GM21825 (cell line): ENCODE measurements around the gene UVRAG.
A peak's percentile ranks its signal among the peaks of the same experiment; 100 is the strongest.

Experiments
- ATAC-seq: cut with Tn5 transposase; IDR thresholded peaks from one replicate; pipeline ENCODE4 v1.9.1; 2021; ENCODE audit warnings: mild to moderate bottlenecking, moderate library complexity; ENCODE audit not compliant: unreplicated experiment

The UVRAG gene

DNA sequence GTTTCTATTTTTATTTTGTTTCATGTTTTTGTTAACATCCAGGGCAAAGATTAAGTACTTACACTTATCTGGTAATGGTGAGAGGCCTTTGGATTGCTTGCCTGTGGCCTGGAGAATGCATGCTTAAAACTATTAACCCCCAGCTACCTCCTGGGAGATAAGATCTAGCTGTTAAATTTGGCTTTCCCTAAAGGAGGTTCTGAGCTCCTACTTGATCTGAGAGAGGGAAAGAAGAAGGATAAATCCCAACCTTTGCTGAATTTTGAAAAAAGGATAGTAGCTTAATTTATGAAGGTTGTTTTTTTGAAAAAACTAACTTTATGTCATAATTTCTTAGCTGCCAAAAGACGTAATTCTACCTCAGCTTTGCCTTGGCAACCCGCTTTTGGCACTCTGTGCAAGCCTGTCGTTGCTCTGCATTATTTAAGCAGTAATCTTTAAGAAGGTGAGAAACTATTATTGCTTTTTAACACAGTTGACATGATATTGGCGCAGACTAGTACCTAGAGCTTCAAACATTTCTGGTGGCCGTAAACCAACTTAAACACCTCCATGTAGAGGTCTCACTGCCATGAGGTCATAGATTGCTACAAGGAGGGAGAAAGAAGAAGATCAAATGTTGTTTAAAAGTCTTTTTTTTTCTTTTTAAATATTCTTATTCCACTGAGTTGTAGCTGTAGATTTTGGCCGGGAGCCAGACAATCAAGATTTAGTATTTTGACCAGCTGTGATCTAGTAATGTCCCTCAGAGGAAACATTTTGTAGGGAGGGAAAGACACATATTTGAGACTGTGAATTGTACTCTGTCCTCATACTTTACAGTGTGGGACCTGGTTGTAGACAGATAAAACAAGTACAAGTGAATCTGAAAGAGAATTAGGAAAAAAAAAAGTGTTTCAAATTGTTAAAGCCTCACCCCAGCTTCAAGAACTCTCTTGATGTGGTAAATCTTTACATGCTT is 316.9 kb downstream of the UVRAG start:
- ATAC-seq = no peak

DNA sequence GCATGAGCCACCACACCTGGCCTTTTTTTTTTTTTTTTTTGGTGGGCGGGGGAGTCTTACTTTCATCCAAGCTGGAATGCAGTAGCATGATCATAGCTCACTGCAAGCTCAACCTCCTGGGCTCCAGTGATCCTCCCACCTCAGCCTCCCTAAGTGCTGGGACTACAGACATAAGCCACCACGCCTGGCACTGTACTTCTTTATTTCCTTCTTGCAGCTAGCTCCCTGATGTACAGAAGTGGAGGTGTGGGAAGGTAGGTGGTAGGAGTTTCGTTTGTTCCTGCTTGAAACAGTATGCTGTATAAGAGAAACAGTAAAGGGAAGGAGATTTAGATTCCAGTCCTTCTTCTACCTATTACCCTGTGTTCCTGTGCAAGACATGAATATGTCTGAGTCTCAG is 319.2 kb downstream of the UVRAG start:
- ATAC-seq = no peak

DNA sequence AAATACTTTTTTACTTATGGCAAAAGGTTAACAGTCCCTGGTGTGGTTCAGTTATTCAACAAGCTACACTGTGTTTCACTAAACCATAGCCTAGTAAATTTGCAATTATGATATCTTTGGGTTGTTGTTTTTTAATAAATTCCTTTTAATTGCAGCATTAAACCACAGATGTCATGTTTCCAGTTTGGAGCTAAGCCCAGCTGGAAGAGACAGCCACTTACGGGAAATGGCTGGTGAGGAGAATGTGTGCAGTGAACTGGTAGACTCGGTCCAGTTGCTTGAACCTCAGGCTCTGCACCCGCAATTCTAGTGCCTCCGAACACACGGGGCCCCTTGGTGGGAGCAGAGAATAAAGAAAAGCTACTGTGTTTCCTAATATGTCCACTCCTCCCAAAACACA is 320.5 kb downstream of the UVRAG start:
- ATAC-seq = no peak

DNA sequence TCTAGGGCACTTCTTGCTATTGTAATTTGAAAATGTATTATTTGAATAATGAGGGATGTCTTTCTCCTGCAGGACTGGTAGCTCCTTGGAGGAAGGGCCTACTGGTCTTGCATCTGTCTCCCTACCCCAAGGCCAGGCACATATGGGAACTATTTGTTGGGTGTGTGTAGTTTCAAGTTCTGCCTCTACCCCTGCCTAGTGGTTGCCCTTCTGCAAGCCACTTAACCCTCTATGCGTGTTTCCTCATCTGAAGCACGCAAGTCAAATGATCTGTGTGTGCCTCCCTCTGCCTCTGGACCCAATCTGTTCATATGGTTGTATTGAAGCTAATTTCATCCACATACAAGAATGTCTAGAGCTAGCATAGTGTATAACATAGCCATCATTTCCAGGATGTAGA is 324.3 kb downstream of the UVRAG start:
- no peak for ATAC-seq

DNA sequence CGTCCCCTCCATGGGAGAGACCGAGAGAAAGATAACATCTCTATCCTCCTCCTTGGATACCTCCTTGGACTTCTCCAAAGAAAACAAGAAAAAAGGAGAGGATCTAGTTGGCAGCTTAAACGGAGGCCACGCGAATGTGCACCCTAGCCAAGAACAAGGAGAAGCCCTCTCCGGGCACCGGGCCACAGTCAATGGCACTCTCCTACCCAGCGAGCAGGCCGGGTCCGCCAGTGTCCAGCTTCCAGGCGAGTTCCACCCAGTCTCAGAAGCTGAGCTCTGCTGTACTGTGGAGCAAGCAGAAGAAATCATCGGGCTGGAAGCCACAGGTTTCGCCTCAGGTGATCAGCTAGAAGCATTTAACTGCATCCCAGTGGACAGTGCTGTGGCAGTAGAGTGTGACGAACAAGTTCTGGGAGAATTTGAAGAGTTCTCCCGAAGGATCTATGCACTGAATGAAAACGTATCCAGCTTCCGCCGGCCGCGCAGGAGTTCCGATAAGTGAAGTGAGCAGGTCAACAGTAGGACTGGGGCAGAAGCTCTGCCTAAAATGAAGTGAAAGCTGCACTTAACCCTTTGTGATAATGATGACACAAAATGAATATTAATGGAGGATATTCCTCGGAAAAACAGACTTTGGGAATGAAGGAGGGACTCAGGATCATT is 326.0 kb downstream of the UVRAG start:
- no peak for ATAC-seq

DNA sequence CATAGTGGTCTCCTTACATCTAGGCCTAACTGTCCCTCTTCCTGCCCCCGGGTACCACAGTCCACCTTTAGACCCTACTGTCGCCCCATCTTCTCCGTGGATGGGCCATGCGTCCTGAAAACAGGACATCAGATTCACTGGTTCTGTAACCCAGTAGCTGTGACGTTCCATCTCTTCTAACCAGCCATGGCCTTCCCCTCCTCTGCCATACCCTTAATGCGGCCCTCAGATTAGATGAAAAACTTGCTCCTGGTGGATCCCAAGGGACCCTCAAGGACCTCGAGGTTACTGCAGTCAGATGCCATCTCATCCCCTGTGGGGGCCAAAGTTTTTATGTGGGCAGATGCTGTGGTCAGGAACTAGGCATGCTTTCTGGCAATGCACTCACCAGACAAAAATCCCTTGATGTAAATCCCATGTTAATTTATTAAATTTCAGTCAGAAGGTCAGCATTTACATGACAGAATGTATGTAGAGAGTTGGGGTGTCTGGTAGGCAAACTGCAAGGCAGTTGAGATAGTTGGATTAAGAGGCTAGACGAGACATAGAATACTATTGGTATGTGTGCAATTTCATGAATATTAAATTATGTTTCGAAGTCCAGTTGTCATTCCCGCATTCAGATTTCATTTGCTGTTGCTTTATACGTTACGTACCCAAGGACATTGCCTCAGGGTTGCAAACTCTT is 327.0 kb downstream of the UVRAG start:
- no peak for ATAC-seq

DNA sequence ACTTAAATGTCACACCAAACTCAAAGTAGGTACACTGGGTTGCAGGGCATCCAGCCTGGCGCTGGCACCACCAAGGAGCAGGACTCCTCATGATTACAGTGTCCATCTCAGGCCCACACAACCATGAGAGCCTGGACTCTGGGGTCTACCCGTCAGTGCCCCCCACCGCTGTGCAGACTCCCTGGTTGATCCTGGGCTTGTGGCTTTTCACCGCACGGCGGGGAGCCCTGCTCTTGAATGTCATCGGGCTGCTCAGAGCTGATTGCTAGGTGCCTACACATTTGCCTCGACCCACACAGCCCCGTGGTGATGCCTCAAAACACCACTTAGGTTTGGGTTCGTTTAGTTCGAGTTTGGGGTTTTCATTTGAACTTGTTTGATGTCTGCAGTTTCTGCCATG is 328.3 kb downstream of the UVRAG start:
- no peak for ATAC-seq

DNA sequence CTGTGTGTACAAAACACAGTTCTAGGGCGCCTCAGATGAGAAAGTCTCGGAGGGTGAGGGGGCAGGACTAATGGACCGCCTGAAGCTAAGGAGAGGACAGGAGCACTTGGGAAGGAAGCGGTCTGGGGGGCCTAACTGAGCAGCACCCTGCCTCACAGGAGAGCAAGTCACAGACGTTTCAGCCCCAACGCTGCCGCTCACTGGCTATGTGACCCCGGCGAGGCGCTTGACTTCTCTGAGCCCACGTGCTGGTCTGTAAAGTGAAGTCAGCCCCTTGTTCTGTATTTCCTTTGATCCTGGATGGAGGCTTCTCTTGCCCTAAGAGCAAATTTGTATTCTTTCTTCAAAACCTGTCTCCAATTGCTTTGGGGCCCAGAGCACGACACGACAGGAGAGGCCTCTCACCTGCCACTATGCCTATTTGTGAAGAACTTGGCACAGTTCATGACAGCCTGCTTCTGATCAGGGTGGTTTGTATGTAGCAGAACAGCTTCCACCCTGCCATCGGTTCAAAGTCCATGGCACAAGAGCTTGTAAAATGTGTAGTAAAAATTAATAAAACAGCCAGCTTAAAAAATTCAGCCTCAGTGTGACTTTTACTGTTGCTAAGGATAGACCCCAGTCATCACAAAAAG is 332.2 kb downstream of the UVRAG start:
- ATAC-seq = no peak

DNA sequence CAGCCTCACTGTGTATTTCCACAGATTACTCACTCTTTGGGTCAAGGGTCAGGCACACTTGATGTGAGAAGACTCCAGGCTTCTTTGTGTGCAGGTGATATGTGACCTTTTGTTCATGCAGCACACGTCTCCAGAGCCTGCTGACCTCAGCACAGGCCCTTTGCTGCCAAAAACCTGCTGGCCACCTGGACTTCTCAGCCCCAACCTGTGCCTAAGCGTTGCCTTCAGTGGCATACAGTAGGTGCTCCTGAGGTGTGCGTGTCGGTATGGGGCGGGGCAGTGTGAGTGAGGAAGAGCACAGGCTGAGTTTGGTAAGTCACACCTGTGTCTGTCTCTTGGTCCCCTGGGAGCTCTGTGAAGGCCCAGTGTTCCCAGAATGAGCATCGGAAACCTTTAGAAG is 333.2 kb downstream of the UVRAG start:
- ATAC-seq = no peak

DNA sequence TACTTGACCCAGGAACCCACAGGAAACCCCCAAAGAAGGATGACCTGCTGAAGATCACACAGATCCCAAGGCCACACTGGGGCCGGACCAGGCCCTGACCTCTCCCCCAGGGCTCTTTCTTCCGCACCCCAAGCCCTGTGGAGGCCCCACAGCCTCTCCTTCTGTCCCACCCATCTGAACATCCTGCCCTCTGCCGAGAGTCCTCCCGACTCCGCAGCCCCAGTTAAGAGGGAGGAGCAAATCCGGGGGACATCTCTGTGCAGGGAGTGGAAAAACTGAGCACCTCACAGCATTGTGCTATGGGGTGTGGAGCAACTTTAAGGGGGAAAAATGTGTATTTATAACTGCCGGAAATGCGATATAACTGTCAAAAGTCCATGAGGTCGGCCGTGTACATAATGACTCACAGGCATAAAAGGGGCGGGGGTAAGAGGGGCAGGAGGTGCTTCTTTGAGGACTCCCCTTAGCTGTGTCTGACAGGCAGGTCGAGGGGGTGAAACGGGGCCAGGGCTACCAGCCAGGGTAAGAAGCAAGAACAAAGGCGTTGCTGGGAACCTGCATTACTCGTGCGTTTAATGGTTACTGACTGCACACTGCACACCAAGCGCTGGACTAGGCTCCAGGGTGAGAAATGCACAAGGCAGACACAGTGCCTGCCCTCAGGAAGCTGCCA is 334.1 kb downstream of the UVRAG start:
- no peak for ATAC-seq

DNA sequence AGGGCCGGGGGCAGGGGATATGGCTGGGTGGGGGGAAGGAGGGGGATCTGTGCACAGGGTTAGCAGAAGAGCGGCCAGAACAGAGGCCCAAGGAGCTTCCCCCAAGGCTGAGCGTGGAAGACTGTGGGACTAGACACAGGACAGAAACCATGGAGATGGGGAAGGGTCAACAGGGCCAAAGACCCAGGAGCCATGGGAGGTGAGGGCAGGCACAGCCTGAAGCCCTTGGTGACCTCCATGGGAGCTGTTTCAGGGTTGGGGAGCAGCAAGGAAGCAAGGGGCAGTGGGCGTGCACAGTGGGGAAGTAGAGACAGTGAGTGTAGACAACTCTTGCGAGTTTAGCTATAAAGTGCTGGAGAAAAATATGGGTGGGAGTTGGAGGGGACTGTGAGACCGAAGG is 334.7 kb downstream of the UVRAG start:
- ATAC-seq = no peak

DNA sequence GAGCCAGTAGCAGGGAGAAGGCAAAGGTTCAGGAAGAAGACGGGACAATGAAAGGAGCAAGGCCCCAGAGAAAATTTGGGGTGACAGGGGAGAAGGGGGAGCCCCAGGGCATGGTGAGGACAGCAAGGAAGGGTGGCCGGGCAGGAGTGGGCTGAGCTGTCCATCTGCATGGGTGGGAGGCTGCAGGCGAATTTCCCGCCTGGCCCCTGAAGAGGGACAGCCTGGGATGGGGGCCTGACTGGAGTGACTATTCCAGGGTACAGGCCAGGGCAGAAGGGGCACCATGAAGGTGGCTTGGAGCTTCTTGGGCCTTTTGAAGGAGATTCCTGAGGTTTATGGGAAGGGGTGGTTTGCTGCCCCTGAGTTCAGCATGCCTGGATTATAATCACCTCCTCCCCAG is 335.1 kb downstream of the UVRAG start:
- ATAC-seq = no peak

DNA sequence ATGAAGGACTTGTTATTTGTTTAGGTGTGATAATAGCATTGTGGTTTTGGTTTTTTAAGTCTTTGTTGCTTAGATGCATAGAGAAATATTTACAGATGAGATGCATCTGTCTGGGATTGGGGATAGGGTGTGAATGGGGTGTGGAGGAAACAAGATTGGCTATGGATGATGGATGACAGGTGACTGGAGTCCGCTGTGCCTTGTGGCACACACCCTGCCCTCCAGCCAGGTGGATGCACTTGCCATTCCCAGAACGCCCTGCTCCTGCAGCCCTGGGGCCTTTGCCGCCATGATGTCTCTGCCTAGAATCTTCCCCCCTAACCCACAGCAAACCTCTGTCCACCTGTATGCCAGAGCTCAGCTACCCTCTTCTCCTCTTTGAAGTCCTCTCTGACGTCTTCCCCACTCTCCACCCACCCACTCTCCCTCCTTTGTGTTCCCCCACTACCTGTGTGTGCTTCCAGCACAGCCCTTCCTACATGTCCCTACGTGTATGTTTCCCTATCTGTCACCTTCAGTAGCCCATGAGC is 336.6 kb downstream of the UVRAG start:
- ATAC-seq = no peak

DNA sequence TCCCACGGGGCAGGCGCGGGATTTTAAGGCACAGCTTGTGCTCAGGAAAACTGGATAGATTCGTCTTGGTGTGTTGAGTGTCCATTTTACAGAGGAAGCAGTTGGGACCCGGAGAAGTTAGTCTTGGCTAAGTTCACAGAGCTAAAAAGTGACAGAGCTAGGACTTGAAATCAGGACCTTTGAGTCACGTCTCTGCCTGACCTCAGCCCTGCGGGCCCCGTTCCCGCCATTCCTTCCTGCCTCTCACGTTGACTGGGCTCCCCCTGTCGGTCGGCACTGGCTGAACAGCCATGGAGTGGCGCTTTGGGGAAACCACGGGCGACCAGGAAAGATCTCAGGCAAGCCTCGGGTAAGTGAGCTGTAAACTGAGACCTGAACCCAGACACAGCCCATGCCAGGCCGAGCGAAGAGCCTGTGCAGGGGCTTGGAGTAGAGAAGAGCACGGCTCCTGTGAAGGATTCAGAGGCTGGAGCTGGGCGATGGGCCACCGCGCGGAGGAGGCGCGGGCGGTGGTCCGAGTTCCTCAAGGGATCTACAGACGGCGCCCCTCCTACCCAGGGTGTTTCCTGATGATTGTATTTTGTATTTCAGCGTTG is 337.2 kb downstream of the UVRAG start:
- ATAC-seq = peak; percentile 62

DNA sequence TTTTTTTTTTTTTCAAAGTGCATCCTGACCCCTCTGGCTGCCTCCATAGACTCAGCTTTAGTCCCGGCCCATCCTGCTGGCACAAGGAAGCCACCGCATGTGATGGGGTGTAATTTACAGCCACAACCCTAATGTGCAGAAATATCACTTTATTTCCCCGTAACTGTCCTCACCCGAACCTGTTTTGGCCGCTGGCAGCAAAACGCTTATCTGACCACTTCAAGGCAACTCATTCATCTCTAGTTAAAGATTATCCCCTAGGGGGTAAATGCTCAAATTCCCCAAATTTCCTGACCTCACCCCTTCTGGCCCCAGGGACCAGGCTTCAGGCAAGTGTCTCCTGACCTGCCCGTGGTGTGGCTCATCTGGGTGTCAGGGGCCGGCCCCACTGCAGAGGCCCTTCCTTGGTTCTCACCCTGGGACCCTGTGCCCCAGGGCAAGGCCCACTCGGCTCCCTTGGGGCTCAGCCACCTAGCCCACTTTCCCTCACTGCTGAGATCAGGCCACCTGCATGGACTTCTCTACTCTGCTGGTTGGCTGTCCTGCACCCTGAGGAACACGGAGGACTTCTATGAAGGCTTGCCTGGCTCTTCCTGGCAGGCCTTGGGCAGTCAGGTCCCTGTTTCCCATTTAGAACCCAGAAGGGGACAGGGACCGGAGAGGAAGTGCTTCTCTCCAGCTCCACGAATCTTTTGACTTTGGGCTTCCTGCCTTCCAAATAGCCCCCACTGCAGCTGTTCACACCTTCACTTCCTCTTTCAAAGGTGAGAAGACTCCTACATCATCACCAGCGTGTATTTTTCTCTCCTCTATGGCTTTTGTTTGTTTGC is 337.9 kb downstream of the UVRAG start:
- ATAC-seq = peak; percentile 51

DNA sequence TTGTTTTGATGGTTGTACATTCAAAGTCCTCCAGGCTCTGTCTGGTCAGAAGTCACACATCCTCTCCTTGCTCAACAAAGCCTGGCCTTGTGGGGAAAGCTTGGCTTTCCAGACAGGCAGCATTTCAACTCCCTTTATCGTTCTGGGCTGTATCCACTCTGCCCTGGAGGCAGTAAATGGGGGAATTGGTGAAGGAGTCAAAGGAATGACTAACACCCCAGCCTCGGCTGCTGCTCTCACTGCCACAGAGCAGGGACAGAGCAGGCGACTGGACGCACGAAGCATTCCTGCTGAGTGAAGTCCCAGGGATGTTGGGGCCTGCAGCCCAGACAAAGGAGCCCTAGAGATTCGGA is 338.5 kb downstream of the UVRAG start:
- no peak for ATAC-seq

DNA sequence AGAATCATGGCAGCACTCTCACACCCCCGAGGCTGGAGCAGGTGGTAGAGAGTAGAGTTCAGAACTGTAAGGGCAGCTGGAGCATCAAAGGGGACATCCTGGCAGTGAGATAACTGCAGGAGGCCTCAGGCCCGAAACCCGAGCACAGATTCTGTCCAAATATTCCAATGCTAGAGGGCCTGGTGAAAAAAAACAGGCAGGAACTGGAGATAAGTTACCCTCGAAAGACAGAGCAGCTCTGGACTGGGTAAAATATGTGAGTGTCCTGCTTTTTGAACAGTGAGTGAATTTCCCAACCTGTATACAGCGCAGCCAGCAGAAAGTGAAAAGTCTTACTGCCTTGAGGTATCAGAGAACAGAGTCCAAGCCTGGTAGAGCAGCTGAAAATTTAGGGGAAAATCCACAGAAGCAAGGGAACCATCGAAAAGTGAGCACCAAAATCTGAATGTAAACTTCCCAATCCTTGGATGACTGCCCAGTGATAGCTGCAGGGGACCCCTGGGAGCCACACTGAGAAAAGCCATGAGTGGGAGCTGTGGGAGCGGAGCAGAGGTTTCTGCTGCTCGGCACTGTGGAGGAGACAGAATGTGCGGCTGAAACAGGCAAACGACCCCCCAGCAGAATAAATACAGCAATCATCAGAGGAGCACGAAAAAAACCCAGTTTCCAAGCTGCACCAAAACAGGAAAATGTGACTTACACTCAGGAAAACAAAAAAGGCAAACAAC is 340.7 kb downstream of the UVRAG start:
- ATAC-seq = no peak

DNA sequence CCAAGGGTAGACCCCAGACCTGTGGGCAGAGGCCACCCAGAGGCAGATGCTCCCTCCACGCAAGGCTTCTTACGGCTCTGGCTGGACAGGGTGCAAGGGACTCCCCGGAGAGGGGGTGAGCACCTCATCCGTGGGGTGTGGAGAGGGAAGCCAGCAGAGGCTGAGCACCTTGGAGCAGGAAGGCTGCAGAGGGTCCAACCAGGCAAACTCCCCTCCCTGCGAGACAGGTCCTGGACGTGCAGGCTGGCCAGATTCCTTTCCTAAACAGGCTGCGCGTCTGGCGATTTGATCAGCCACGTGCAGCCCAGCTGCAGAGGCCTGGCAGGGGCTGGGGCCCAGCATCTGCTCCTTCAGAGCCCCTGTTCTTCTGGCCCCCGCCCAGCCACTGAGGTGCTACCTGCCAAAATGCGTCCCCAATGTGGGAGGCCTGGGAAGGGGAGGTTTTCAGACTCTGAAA is 342.0 kb downstream of the UVRAG start:
- no peak for ATAC-seq

DNA sequence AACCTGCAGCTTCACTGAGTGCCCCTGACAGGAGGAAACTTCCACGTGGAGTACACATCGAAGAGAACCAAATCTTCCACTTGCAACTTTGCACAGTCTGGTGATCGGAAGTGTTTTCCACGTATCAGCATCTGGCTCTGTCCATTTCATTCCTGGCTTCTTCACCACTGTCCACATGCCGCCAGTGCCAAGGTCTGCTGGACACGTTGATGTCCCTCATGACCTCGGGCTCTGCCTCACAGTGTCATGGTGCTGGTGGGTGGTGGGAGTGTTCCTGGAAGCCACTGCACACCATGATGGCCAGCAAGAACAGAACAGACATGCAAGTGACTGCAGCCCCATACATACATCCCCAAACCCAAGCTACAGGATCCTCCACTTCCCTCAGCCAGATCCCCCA is 342.9 kb downstream of the UVRAG start:
- ATAC-seq = no peak
